Stimulated activated CD8-positive, alpha-beta memory T cell treated with anti-CD3 and anti-CD28 coated beads, Interleukin-7, amount 100 ng/mL, for 48 hours (primary cell): ENCODE results near the gene VWA3B.
"Not testable (repeated sequence)": the region's sequence is repeated elsewhere in the genome, so short reads cannot be mapped to it uniquely, and the experiment has no call there.

Source experiments
- DNase-seq, 2 donors: peaks; one replicate each; pipeline ENCODE4 v3.0.0-alpha.2; 2020; ENCODE audit warnings: low read depth in 1 of 2; ENCODE audit errors: extremely low read depth in 1 of 2

Gene VWA3B

GRCh38 chr2:98128556-98129109 lies 41.7 kb downstream of the VWA3B start:
- DNase-seq, result no peak

- DNase-seq, result not testable (repeated sequence)
Observed at GRCh38 chr2:98130073-98130472, 43.1 kb downstream of the VWA3B start.

GRCh38 chr2:98134172-98135005 lies 47.4 kb downstream of the VWA3B start:
- DNase-seq, result peak; percentile 41 to 71

GRCh38 chr2:98137196-98137595 lies 50.2 kb downstream of the VWA3B start:
- no peak for DNase-seq

GRCh38 chr2:98138978-98139377 lies 52.0 kb downstream of the VWA3B start:
- not testable (repeated sequence) for DNase-seq

- no peak for DNase-seq
Observed at GRCh38 chr2:98140210-98140609, 53.2 kb downstream of the VWA3B start.

- DNase-seq, result no peak
Observed at GRCh38 chr2:98142106-98142791, 55.3 kb downstream of the VWA3B start.

GRCh38 chr2:98145070-98145469 lies 58.1 kb downstream of the VWA3B start:
- no peak for DNase-seq

GRCh38 chr2:98147900-98148299 lies 60.9 kb downstream of the VWA3B start:
- not testable (repeated sequence) for DNase-seq

GRCh38 chr2:98148595-98149332 lies 61.8 kb downstream of the VWA3B start:
- DNase-seq, result no peak

GRCh38 chr2:98149333-98149697 lies 62.3 kb downstream of the VWA3B start:
- DNase-seq, result no peak

- DNase-seq, result no peak
Observed at GRCh38 chr2:98153481-98153880, 66.5 kb downstream of the VWA3B start.

- DNase-seq, result no peak
Observed at GRCh38 chr2:98155291-98155690, 68.3 kb downstream of the VWA3B start.

GRCh38 chr2:98155716-98156115 lies 68.7 kb downstream of the VWA3B start:
- no peak for DNase-seq

- no peak for DNase-seq
Observed at GRCh38 chr2:98156304-98156703, 69.3 kb downstream of the VWA3B start.

GRCh38 chr2:98157557-98157956 lies 70.6 kb downstream of the VWA3B start:
- DNase-seq, result no peak

GRCh38 chr2:98158305-98158704 lies 71.3 kb downstream of the VWA3B start:
- no peak for DNase-seq

- no peak for DNase-seq
Observed at GRCh38 chr2:98160554-98160953, 73.6 kb downstream of the VWA3B start.

- DNase-seq, result no peak
Observed at GRCh38 chr2:98161186-98161585, 74.2 kb downstream of the VWA3B start.

- no peak for DNase-seq
Observed at GRCh38 chr2:98164256-98164655, 77.3 kb downstream of the VWA3B start.

- DNase-seq, result no peak
Observed at GRCh38 chr2:98165516-98166071, 78.6 kb downstream of the VWA3B start.
